SU-DHL-6 (cell line): Measurements from ENCODE around the gene ACADL.
"Not testable (repeated sequence)": the region's sequence is repeated elsewhere in the genome, so short reads cannot be mapped to it uniquely, and the experiment has no call there.

ENCODE experiments used
- H2AFZ ChIP-seq: fragments of 200-600 bp; sonication (generic); 2 replicates; pipeline ENCODE4 v1.6.1; 2014; ENCODE audit warnings: low read depth, mild to moderate bottlenecking, moderate library complexity, mixed read lengths, antibody characterized with exemption, low read length; ENCODE audit not compliant: severe bottlenecking
- H3F3A ChIP-seq: fragments of 200-600 bp; shearing (Covaris generic); 2 replicates; pipeline ENCODE4 v1.6.0; 2016; ENCODE audit warnings: antibody characterized with exemption, mild to moderate bottlenecking; ENCODE audit not compliant: insufficient read depth
- H3K27ac ChIP-seq: fragments of 200-600 bp; sonication (generic); 2 replicates; pipeline ENCODE4 v1.5.1; 2016; ENCODE audit warnings: low read depth, mild to moderate bottlenecking, low read length, moderate library complexity, mixed read lengths
- H3K27me3 ChIP-seq: fragments of 200-600 bp; sonication (generic), shearing (Covaris generic); 2 replicates; pipeline ENCODE4 v1.6.0; 2014; ENCODE audit warnings: mild to moderate bottlenecking, low read length
- H3K36me3 ChIP-seq: fragments of 200-600 bp; sonication (generic); 2 replicates; pipeline ENCODE4 v1.6.1; 2014; ENCODE audit warnings: mild to moderate bottlenecking, low read length, mixed read lengths
- H3K4me2 ChIP-seq: fragments of 300-600, 200-600 bp; shearing (Covaris generic), sonication (generic); 2 replicates; pipeline ENCODE4 v1.6.0; 2014; ENCODE audit warnings: low read length, low read depth, mild to moderate bottlenecking; ENCODE audit not compliant: poor library complexity, severe bottlenecking
- H3K4me3 ChIP-seq: fragments of 200-600 bp; sonication (generic); 2 replicates; pipeline ENCODE4 v1.5.1; 2014; ENCODE audit warnings: antibody characterized with exemption, low read length, mild to moderate bottlenecking, mixed read lengths; ENCODE audit not compliant: insufficient read depth, poor library complexity, severe bottlenecking
- H3K79me2 ChIP-seq: fragments of 200-600 bp; sonication (generic); 2 replicates; pipeline ENCODE4 v1.6.1; 2014; ENCODE audit warnings: mild to moderate bottlenecking, low read length, moderate library complexity; ENCODE audit not compliant: insufficient read depth
- H3K9ac ChIP-seq: fragments of 200-600 bp; sonication (generic); 2 replicates; pipeline ENCODE4 v1.7.0; 2014; ENCODE audit warnings: mild to moderate bottlenecking, low read length
- H3K9me2 ChIP-seq: fragments of 200-600 bp; sonication (generic); replicated peaks from 2 replicates; pipeline ENCODE4 v1.6.1; 2014; ENCODE audit warnings: low read length; ENCODE audit not compliant: insufficient read depth
- H3K9me3 ChIP-seq: fragments of 200-600 bp; sonication (generic); 2 replicates; pipeline ENCODE4 v1.6.1; 2014; ENCODE audit warnings: low read length, mixed read lengths; ENCODE audit not compliant: insufficient read depth
- H4K20me1 ChIP-seq: fragments of 200-600 bp; sonication (generic); 2 replicates; pipeline ENCODE4 v1.6.1; 2014; ENCODE audit warnings: low read depth, mild to moderate bottlenecking, antibody characterized with exemption, low read length, moderate library complexity, mixed read lengths
- CTCF ChIP-seq: fragments of 200-600 bp; sonication (generic); IDR thresholded peaks from one replicate; pipeline ENCODE4 v1.5.1; 2017; ENCODE audit warnings: antibody characterized with exemption, mild to moderate bottlenecking, low read length, moderate library complexity; ENCODE audit not compliant: insufficient read depth, poor library complexity, severe bottlenecking
- EZH2phosphoT487 ChIP-seq: fragments of 200-600 bp; sonication (generic), shearing (Covaris generic); conservative IDR thresholded peaks from 2 replicates; pipeline ENCODE4 v1.6.1; 2018; ENCODE audit warnings: mild to moderate bottlenecking, antibody characterized with exemption, low read length, moderate library complexity, mixed read lengths

ACADL gene

GRCh38 chr2:210188190-210188589 is 37.1 kb downstream of the ACADL start:
- H3K27ac ChIP-seq: no peak overlapping the region
- H3K4me3 ChIP-seq: no peak overlapping the region
- no peaks in the 10 kb centered on the region for H3K36me3 ChIP-seq
- no peaks in the 10 kb centered on the region for H3K79me2 ChIP-seq
- H3K27me3 ChIP-seq: no peaks in the 10 kb centered on the region
- no peaks in the 10 kb centered on the region for H3K9me2 ChIP-seq
- no peak overlapping the region for H3K4me2 ChIP-seq
- no peaks in the 10 kb centered on the region for H3K9me3 ChIP-seq
- H3F3A ChIP-seq: no peaks in the 10 kb centered on the region
- no peak overlapping the region for H3K9ac ChIP-seq
- H4K20me1 ChIP-seq: no peaks in the 10 kb centered on the region
- no peak overlapping the region for H2AFZ ChIP-seq
- no peak for TF ChIP-seq EZH2phosphoT487
- no peak for TF ChIP-seq CTCF

- not testable (repeated sequence) for H2AFZ ChIP-seq, H3K27ac ChIP-seq, H3K27me3 ChIP-seq, H3K9me2 ChIP-seq, H3K9me3 ChIP-seq, H3K36me3 ChIP-seq, H3K9ac ChIP-seq, H3F3A ChIP-seq, H3K4me2 ChIP-seq, H3K79me2 ChIP-seq, H4K20me1 ChIP-seq, H3K4me3 ChIP-seq
Measured at GRCh38 chr2:210183936-210184335, 41.3 kb downstream of the ACADL start.

- not testable (repeated sequence) for H3K27me3 ChIP-seq, H3K9me3 ChIP-seq, H3K79me2 ChIP-seq, H3K4me2 ChIP-seq, H3K9ac ChIP-seq, H2AFZ ChIP-seq, H3K9me2 ChIP-seq, H3F3A ChIP-seq, H3K27ac ChIP-seq, H3K4me3 ChIP-seq, H4K20me1 ChIP-seq, H3K36me3 ChIP-seq
Measured at GRCh38 chr2:210181606-210182088, 43.6 kb downstream of the ACADL start.

DNA sequence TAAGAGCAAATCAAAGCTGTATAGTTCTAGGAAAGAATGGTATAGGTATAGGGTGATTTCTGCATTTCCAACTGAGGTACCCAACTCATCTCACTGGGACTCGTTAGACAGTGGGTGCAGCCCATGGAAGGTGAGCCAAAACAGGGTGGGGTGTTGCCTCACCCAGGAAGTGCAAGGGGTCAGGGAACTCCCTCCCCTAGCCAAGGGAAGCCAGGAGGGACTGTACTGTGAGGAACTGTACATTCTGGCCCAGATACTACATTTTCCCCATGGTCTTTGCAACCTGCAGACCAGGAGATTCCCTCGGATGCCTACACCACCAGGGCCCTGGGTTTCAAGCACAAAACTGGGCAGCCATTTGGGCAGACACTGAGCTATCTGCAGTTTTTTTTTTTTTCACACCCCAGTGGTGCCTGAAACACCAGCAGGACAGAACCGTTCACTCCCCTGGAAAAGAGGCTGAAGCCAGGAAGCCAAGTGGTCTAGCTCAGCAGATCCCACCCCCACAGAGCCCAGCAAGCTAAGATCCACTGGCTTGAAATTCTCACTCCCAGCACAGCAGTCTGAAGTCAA is 44.1 kb downstream of the ACADL start:
- H3K4me2 ChIP-seq, H2AFZ ChIP-seq, H3K79me2 ChIP-seq, H3K27ac ChIP-seq, H3K9me3 ChIP-seq, H3K9ac ChIP-seq, H3K27me3 ChIP-seq, H3K9me2 ChIP-seq, H3K36me3 ChIP-seq, H3F3A ChIP-seq, H4K20me1 ChIP-seq, H3K4me3 ChIP-seq: not testable (repeated sequence)

- H3F3A ChIP-seq: no peaks in the 10 kb centered on the region
- H3K9ac ChIP-seq: no peak overlapping the region
- H3K9me3 ChIP-seq: no peaks in the 10 kb centered on the region
- no peaks in the 10 kb centered on the region for H4K20me1 ChIP-seq
- no peak overlapping the region for H3K4me2 ChIP-seq
- H3K27me3 ChIP-seq: no peaks in the 10 kb centered on the region
- no peaks in the 10 kb centered on the region for H3K9me2 ChIP-seq
- no peak overlapping the region for H2AFZ ChIP-seq
- no peak overlapping the region for H3K27ac ChIP-seq
- H3K4me3 ChIP-seq: no peak overlapping the region
- no peaks in the 10 kb centered on the region for H3K36me3 ChIP-seq
- no peak for TF ChIP-seq CTCF
- no peak for TF ChIP-seq EZH2phosphoT487
- no peaks in the 10 kb centered on the region for H3K79me2 ChIP-seq
Measured at GRCh38 chr2:210180477-210180876, 44.8 kb downstream of the ACADL start.
